Esophagus muscularis mucosa (tissue), 4 donors: Measurements from ENCODE around the gene GRK1. TPM values are rescaled to one million over a fixed set of nuclear protein-coding genes. Genes with fewer than 3 reads are reported as not detected.

ENCODE experiments used
- DNase-seq: peaks from one replicate; pipeline ENCODE4 v3.0.0-alpha.2; 2017; ENCODE audit errors: extremely low spot score
- H3K27ac ChIP-seq, 4 donors: fragments of 200-600 bp; sonication (generic); replicated peaks in 1 of 4; 1 replicate in 3 of 4; 2 replicates in 1 of 4; pipeline ENCODE4 v1.5.1; 2016 to 2019; ENCODE audit warnings: mild to moderate bottlenecking in 1 of 4
- H3K27me3 ChIP-seq, 4 donors: fragments of 200-600 bp; sonication (generic); one replicate each; pipeline versions ENCODE4 v1.5.1 to v1.6.0; 2016 to 2019
- H3K36me3 ChIP-seq, 4 donors: fragments of 200-600 bp; sonication (generic); one replicate each; pipeline ENCODE4 v1.5.1; 2016 to 2019
- H3K4me1 ChIP-seq, 4 donors: fragments of 200-600 bp; sonication (generic); one replicate each; pipeline ENCODE4 v1.5.1; 2016 to 2019
- H3K4me3 ChIP-seq, 4 donors: fragments of 200-600 bp; sonication (generic); 1 replicate in 2 of 4; 2 replicates in 2 of 4; pipeline ENCODE4 v1.5.1; 2016 to 2019; ENCODE audit warnings: mild to moderate bottlenecking in 4 of 4, moderate library complexity in 1 of 4
- H3K9me3 ChIP-seq, 4 donors: fragments of 200-600 bp; sonication (generic); 1 replicate in 3 of 4; 2 replicates in 1 of 4; pipeline ENCODE4 v1.5.1; 2016 to 2019
- CTCF ChIP-seq, 3 experiments: fragments of 200-600 bp in 2 of 3; fragments of 450-650 bp in 1 of 3; sonication (generic) in 2 of 3; IDR thresholded peaks; one replicate each; pipeline ENCODE4 v1.5.1; 2017 to 2019; ENCODE audit warnings: antibody characterized with exemption in 3 of 3, mild to moderate bottlenecking in 2 of 3, moderate library complexity in 1 of 3
- EP300 ChIP-seq: sonication (generic); formaldehyde crosslinking; IDR thresholded peaks from one replicate; pipeline ENCODE4 v1.6.1; 2017; ENCODE audit warnings: antibody characterized with exemption
- POLR2A ChIP-seq: fragments of 450-650 bp; IDR thresholded peaks from one replicate; pipeline ENCODE4 v1.6.1; 2017; ENCODE audit warnings: antibody characterized with exemption, moderate library complexity, mild to moderate bottlenecking, low read depth
- POLR2AphosphoS5 ChIP-seq, 2 donors: sonication (generic); formaldehyde crosslinking; IDR thresholded peaks; one replicate each; pipeline ENCODE4 v1.6.1; 2017; ENCODE audit warnings: antibody characterized with exemption in 2 of 2
- WGBS: methylation state at CpG from one replicate; pipeline ENCODE4 v1.1.5; 2018; 5-methylcytosine and 5-hydroxymethylcytosine counted together
- intact Hi-C: fragments of 100-400 bp; cut with DNase I; formaldehyde crosslinking; loops from one replicate; pipeline ENCODE4 v1.15.1; 2023
- total RNA-seq, 4 donors: library from RNA; depleted of rRNA; stranded (reverse); fragments of >200 nt; gene quantifications; one replicate each; pipeline versions ENCODE4 v1.1.0 to v1.2.1, GENCODE V29; 2016

The GRK1 gene
- total RNA-seq, 4 donors from 2014 or later, result under 0.01 TPM; not detected in 3

DNA sequence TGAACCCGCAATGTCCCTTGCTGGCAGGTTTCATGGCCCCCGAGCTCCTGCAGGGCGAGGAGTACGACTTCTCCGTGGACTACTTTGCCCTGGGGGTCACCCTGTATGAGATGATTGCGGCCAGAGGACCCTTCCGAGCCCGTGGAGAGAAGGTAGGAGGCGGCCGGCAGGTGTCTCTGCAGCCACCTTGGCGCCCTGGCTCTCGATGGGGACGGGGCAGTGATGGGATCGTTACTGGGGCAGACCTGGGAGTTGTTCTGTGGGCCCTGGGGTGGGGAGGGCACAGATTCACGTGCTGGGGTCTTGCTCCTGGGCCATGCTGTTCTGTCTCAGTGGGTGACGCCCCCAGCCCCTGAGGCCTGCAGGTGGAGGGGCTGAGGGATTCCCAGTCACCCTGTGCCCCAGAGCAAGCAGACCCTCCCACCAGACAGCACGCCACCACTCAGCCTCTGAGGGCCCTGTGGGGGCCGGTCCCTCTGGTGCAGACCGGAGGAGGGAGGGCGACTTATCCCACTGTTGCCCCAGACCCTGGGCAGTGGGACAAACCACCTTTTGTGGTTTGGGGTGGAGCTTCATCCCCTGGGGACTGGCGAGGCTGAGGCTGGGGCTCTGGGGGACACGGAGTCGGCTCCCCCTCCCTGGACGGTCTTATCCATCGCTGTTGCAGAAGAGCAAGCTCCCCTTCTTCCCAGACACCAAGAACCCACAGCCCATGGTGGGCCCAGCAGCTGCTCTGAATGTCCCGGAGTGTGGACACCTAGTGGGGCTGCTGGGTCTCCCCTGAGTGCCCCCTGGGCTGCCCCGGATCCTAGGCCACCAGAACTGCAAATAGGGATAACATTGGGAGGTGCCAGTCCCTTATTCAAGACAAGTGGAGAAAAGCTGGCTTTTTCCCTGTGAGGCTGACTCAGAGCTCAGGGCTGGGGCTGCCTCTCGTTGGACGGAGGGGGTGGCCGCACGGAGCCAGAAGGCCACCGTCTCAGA is 64.5 kb downstream of the GRK1 start:
- intact Hi-C loops, result no loop called here
- 84% methylated on average over 21 of the region's 32 CpGs for WGBS
- TF ChIP-seq CTCF (IDR thresholded peaks at IDR 0.05) (no peak), EP300 (no peak), POLR2A (no peak), POLR2AphosphoS5 (IDR thresholded peaks at IDR 0.05) (no peak)
- H3K4me3 ChIP-seq, result no peak overlapping the region
- H3K27ac ChIP-seq, result no peak overlapping the region
- H3K36me3 ChIP-seq, result no peaks in the 10 kb centered on the region
- H3K9me3 ChIP-seq, result no peaks in the 10 kb centered on the region
- H3K4me1 ChIP-seq, result peaks cover 0 to 20% (median 13%) of the 10 kb centered on the region in 4 donors
- no peak for DNase-seq
- peaks cover 0 to 6% (median 0%) of the 10 kb centered on the region in 4 donors for H3K27me3 ChIP-seq

DNA sequence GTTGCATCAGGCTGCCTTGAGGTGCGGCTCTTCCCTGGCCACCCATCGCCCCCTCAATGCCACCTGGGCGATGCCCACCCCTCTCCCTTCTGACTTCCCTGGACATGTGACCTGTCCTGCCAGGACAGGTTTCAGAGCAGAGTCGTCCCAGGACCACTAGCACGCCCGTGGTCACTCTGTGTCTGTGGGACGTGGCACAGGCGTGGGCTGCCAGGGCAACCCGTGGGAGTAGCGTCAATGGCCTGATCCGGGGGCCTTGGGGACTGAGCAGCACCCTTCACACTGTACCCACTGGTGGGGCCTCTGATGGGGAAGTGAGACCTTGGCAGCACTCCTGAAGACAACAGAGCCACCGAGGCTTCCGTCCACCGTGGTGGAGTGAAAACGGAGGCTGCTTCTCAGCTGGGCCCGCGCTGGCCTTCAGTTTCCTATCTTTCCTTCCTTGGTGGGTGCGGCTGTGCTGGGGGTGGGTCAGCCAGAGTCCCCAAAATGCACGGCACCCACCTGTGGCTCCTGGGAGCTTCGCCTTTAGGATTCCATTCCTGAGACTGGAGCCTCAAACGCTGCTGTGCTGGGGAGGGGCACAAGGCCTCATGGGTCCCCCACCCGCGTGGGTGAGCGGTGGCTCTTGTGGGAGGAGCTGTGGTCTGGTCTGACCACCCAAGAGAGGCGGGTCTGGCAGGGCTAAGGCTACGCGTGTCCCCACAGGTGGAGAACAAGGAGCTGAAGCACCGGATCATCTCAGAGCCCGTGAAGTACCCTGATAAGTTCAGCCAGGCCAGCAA is 65.3 kb downstream of the GRK1 start:
- intact Hi-C loops, result no loop called here

DNA sequence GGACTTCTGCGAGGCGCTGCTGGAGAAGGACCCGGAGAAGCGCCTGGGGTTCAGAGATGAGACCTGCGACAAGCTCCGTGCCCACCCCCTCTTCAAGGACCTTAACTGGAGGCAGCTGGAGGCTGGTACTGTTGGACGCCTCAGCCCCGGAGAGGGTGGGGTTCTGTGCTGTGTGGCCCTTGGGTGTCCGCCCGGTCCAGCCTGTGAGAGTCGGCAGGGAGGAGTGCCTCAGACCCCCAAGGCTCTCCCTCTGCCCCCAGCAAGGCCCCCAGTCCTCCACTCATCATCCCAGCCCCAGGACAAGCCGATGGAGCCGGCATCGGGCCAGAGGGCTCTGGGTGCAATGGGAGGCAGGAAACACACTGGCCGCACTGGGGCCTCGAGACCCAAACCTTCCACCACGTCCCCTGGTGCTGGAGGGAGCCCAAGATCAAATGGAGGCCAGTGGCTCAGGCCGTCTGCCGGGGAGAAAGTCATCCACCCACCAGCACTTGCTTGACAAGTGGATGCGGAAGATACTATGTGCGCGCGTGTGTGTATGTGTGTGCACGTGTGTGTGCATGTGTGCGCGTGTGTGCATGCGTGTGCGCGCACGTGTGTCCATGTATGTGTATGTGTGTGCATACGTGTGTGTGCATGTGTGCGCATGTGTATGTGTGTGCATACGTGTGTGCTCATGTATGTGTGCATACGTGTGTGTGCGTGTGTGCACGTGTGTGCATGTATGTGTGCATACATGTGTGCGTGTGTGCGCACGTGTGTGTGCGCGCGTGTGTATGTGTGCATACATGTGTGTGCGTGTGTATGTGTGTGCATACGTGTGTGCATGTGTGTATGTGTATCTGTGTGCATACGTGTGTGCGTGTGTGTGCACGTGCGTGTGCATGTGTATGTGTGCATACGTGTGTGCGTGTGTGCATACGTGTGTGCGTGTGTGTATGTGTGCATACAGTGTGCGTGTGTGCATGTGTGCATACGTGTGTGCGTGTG is 66.2 kb downstream of the GRK1 start:
- DNase-seq, result no peak
- 87% methylated on average over 41 of the region's 55 CpGs for WGBS
- H3K27ac ChIP-seq, result no peak overlapping the region
- H3K4me1 ChIP-seq, result peaks cover 0 to 16% (median 11%) of the 10 kb centered on the region in 4 donors
- intact Hi-C loops, result no loop called here
- H3K9me3 ChIP-seq, result no peaks in the 10 kb centered on the region
- H3K4me3 ChIP-seq, result no peak overlapping the region
- peaks cover 0 to 10% (median 0%) of the 10 kb centered on the region in 4 donors for H3K27me3 ChIP-seq
- H3K36me3 ChIP-seq, result no peaks in the 10 kb centered on the region
- TF ChIP-seq EP300 (no peak), CTCF (IDR thresholded peaks at IDR 0.05) (no peak), POLR2AphosphoS5 (IDR thresholded peaks at IDR 0.05) (no peak), POLR2A (no peak)

More for the DNA sequence above, 65.3 kb downstream of the GRK1 start:
- no peaks in the 10 kb centered on the region for H3K36me3 ChIP-seq
- no peak overlapping the region for H3K27ac ChIP-seq
- DNase-seq, result no peak
- TF ChIP-seq POLR2AphosphoS5 (IDR thresholded peaks at IDR 0.05) (no peak), POLR2A (no peak), CTCF (IDR thresholded peaks at IDR 0.05) (no peak), EP300 (no peak)
- H3K4me3 ChIP-seq, result no peak overlapping the region
- H3K9me3 ChIP-seq, result no peaks in the 10 kb centered on the region
- WGBS, result 74% methylated on average over 16 of the region's 29 CpGs
- H3K4me1 ChIP-seq, result peaks cover 0 to 16% (median 11%) of the 10 kb centered on the region in 4 donors
- peaks cover 0 to 10% (median 0%) of the 10 kb centered on the region in 4 donors for H3K27me3 ChIP-seq

DNA sequence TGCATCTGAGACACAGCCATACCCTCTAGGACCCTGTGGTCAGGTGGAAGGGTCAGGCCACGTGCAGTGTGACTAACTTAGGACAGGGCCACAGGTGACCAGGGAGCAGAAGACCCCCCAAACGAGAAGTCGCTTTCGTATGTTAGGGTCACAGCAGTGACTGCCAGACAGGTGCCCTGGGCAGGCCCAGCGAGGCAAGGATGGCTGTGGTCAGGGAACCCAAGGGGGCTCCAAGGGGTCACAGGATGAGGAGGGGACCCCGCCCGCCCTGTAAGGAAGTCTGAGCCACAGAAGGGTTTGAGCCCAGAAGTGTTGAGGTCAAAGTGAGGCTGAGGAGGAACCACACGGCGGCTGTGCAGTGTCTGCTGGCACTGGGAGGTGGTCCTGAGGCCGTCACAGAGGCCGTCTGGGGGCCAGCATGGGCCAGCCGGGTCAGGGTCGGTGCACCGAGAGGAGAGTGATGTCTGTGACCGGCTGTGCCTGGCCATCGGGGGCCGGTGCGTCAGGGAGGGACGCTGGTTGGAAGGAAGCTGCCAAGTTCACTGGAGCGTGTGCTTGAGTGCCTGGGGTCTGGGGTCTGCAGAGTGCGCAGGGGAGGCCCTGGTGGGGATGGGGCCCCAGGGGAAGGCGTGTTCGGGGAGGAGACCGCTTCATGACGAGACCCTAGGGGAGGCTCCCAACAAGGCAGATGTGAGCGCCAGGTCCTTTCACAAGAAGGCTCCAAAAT is 67.2 kb downstream of the GRK1 start:
- intact Hi-C loops, result no loop called here
- peaks cover 0 to 11% (median 0%) of the 10 kb centered on the region in 4 donors for H3K27me3 ChIP-seq
- no peak overlapping the region for H3K4me3 ChIP-seq
- H3K27ac ChIP-seq, result no peak overlapping the region
- 85% methylated on average over 20 of the region's 26 CpGs for WGBS
- H3K9me3 ChIP-seq, result no peaks in the 10 kb centered on the region
- no peak for DNase-seq
- H3K36me3 ChIP-seq, result no peaks in the 10 kb centered on the region
- H3K4me1 ChIP-seq, result peaks cover 0 to 6% (median 3%) of the 10 kb centered on the region in 4 donors
- no peak for TF ChIP-seq POLR2AphosphoS5 (IDR thresholded peaks at IDR 0.05)
- no peak for TF ChIP-seq POLR2A
- TF ChIP-seq CTCF (IDR thresholded peaks at IDR 0.05), result no peak
- TF ChIP-seq EP300, result no peak
